Muscle of leg (tissue), 11 donors: Measurements from ENCODE around the gene L3MBTL3. TPM values are rescaled to one million over a fixed set of nuclear protein-coding genes. Genes with fewer than 3 reads are reported as not detected.
"Not testable (repeated sequence)": the region's sequence is repeated elsewhere in the genome, so short reads cannot be mapped to it uniquely, and the experiment has no call there.

Source experiments
- DNase-seq: peaks from one replicate; pipeline ENCODE4 v3.0.0; 2013
- H3K27ac ChIP-seq: one replicate; pipeline ENCODE4 v1.5.1; 2013; ENCODE audit warnings: mild to moderate bottlenecking, low read length, control low read depth
- H3K27me3 ChIP-seq: one replicate; pipeline ENCODE4 v1.6.1; 2013; ENCODE audit warnings: low read length; ENCODE audit not compliant: control insufficient read depth, insufficient read depth
- H3K36me3 ChIP-seq: one replicate; pipeline ENCODE4 v1.6.1; 2013; ENCODE audit warnings: low read length; ENCODE audit not compliant: control insufficient read depth, insufficient read depth
- H3K4me1 ChIP-seq: one replicate; pipeline ENCODE4 v1.6.1; 2013; ENCODE audit warnings: low read length; ENCODE audit not compliant: control insufficient read depth, insufficient read depth
- H3K4me3 ChIP-seq: one replicate; pipeline ENCODE4 v1.5.1; 2013; ENCODE audit warnings: low read length, control low read depth
- H3K9me3 ChIP-seq: replicated peaks from 2 replicates; pipeline ENCODE4 v1.6.1; 2013; ENCODE audit warnings: low read depth, low read length; ENCODE audit not compliant: control insufficient read depth
- WGBS: methylation state at CpG from one replicate; pipeline ENCODE4 v1.1.5; 2013; ENCODE audit warnings: missing lambda C conversion rate; ENCODE audit not compliant: insufficient coverage; 5-methylcytosine and 5-hydroxymethylcytosine counted together
- polyA plus RNA-seq, 8 donors: library from polyadenylated mRNA; unstranded; fragments of 120-200 nt; gene quantifications; one replicate each; pipeline versions ENCODE4 v1.2.1 to v1.2.3, GENCODE V29; 2013; ENCODE audit warnings: inconsistent platforms in 1 of 8, low replicate concordance in 1 of 8; ENCODE audit not compliant: insufficient read length in 8 of 8, insufficient read depth in 1 of 8
- total RNA-seq: library from RNA; stranded (reverse); fragments of 120-200 nt; gene quantifications from one replicate; pipeline ENCODE4 v1.2.4, GENCODE V29; 2013

The L3MBTL3 gene
- total and polyA plus RNA-seq, 9 donors: 4.5 to 8.4 (median 5.6) TPM

DNA sequence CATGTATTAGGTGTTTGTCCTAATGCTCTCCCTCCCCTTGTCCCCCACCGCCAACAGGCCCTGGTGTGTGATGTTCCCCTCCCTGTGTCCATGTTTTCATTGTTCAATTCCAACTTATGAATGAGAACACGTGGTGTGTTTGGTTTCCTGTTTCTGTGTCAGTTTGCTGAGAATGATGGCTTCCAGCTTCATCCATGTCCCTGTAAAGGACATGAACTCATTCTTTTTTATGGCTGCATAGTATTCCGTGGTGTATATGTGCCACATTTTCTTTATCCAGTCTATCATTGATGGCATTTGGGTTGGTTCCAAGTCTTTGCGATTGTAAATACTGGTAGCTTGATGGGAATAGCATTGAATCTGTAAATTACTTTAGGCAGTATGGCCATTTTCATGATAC, 151.8 kb downstream of the L3MBTL3 start:
- not testable (repeated sequence) for H3K36me3 ChIP-seq, H3K27ac ChIP-seq, H3K27me3 ChIP-seq, DNase-seq, H3K4me3 ChIP-seq, H3K9me3 ChIP-seq, H3K4me1 ChIP-seq
- WGBS: no CpG with 5 or more reads among the region's 4 CpGs

GRCh38 chr6:130173377-130174004, 155.1 kb downstream of the L3MBTL3 start:
- H3K4me3 ChIP-seq, H3K27me3 ChIP-seq, DNase-seq, H3K9me3 ChIP-seq, H3K36me3 ChIP-seq, H3K27ac ChIP-seq, H3K4me1 ChIP-seq: not testable (repeated sequence)
- WGBS: 78% methylated on average over 4 of the region's 4 CpGs

DNA sequence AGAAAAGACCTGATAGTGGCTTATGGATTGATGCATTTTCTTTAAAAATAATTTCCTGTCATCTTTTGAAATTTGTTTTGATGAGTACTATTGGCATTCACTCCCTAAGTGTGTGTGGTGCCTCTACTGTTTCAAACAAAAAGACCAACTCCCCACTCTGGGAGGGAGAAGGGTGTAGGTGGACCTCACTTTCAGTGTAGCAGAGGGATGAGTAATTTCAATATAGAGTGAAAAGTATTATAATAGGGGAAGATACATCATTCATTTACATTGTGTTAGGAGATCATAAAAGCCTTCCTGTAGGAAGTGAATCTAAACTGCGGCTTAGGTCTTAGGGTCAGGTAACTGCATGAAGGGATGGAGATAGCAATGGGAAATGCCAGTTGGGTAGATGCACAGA, 158.0 kb downstream of the L3MBTL3 start:
- DNase-seq: no peak
- Histone ChIP-seq H3K4me1 (no peaks in the 10 kb centered on the region), H3K9me3 (no peaks in the 10 kb centered on the region), H3K27ac (no peak overlapping the region), H3K36me3 (no peaks in the 10 kb centered on the region), H3K4me3 (no peak overlapping the region), H3K27me3 (no peaks in the 10 kb centered on the region)
- 100% methylated on average over 1 of the region's 1 CpG for WGBS

DNA sequence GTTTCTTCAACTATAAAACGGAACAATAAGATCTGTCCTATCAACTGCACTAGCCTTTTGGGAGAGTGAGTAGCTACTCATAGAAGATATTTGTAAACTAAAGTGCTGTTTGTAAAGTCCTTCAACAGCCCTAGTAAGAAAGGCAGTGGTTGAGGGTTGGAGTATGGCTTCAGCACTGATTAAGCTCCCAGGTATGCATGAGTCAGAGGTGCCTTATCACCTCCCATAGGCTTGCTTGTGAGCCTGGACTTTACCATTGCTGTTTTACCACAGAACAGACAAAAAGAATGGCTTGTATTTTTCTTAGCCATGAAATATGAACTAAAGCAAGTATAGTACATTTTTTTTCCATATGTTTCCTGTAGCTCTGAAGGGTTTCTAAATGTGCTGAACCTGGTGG, 160.3 kb downstream of the L3MBTL3 start:
- no CpG with 5 or more reads among the region's 1 CpG for WGBS
- Histone ChIP-seq H3K4me1 (no peaks in the 10 kb centered on the region), H3K36me3 (no peaks in the 10 kb centered on the region), H3K27me3 (no peaks in the 10 kb centered on the region), H3K27ac (no peak overlapping the region), H3K4me3 (no peak overlapping the region), H3K9me3 (no peaks in the 10 kb centered on the region)
- DNase-seq: no peak

- H3K4me3 ChIP-seq: no peak overlapping the region
- no peaks in the 10 kb centered on the region for H3K27me3 ChIP-seq
- H3K9me3 ChIP-seq: no peaks in the 10 kb centered on the region
- H3K4me1 ChIP-seq: no peaks in the 10 kb centered on the region
- H3K36me3 ChIP-seq: no peaks in the 10 kb centered on the region
- no peak overlapping the region for H3K27ac ChIP-seq
- DNase-seq: no peak
Measured at GRCh38 chr6:130182466-130182865, 164.1 kb downstream of the L3MBTL3 start.

GRCh38 chr6:130183271-130184222, 165.2 kb downstream of the L3MBTL3 start:
- Histone ChIP-seq H3K36me3 (no peaks in the 10 kb centered on the region), H3K4me3 (no peak overlapping the region), H3K27me3 (no peaks in the 10 kb centered on the region), H3K9me3 (no peaks in the 10 kb centered on the region), H3K27ac (no peak overlapping the region), H3K4me1 (no peaks in the 10 kb centered on the region)
- DNase-seq: no peak
- 95% methylated on average over 7 of the region's 9 CpGs for WGBS

DNA sequence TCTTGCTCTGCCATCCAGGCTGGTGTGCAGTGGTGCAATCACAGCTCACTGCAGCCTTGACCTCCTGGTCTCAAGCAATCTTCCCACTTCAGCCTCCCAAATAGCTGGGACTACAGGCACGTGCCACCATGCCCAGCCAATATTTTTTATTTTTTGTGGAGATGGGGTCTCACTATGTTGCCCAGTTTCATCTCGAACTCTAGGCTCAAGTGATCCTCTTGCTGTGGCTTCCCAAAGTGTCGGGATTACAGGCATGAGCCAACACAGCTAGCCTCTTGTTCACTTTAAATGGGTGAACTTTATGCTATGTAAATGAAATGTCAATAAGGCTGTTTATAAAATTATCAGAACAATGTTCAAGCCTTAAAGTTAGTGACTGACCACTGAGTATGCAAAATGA, 167.3 kb downstream of the L3MBTL3 start:
- Histone ChIP-seq H3K36me3 (no peaks in the 10 kb centered on the region), H3K27me3 (no peaks in the 10 kb centered on the region), H3K4me3 (no peak overlapping the region), H3K27ac (no peak overlapping the region), H3K4me1 (no peaks in the 10 kb centered on the region), H3K9me3 (no peaks in the 10 kb centered on the region)
- no peak for DNase-seq
- WGBS: 100% methylated on average over 2 of the region's 3 CpGs

- H3K27ac ChIP-seq: no peak overlapping the region
Measured at GRCh38 chr6:130187335-130188206, 169.2 kb downstream of the L3MBTL3 start.

GRCh38 chr6:130188207-130188899, 170.0 kb downstream of the L3MBTL3 start:
- Histone ChIP-seq H3K27me3 (no peaks in the 10 kb centered on the region), H3K4me3 (no peak overlapping the region), H3K27ac (no peak overlapping the region), H3K4me1 (peaks cover 4% of the 10 kb centered on the region), H3K9me3 (no peaks in the 10 kb centered on the region), H3K36me3 (no peaks in the 10 kb centered on the region)
- WGBS: 75% methylated on average over 4 of the region's 6 CpGs
- no peak for DNase-seq

More at GRCh38 chr6:130187335-130188206, 169.2 kb downstream of the L3MBTL3 start:
- Histone ChIP-seq H3K36me3 (no peaks in the 10 kb centered on the region), H3K4me3 (no peak overlapping the region), H3K9me3 (no peaks in the 10 kb centered on the region), H3K4me1 (peaks cover 4% of the 10 kb centered on the region), H3K27me3 (no peaks in the 10 kb centered on the region)
- no CpG with 5 or more reads among the region's 3 CpGs for WGBS
- no peak for DNase-seq
